NK-92 (cell line): ENCODE results near the gene FUBP3.

Experiments
- DNase-seq: peaks from one replicate; lab custom pipeline; 2025; ENCODE audit not compliant: unreplicated experiment; lab: John Stamatoyannopoulos, UW

The FUBP3 gene

GRCh38 chr9:130661451-130662098, 82.2 kb downstream of the FUBP3 start:
- DNase-seq = no peak

- no peak for DNase-seq
These were observed 83.0 kb downstream of the FUBP3 start for GRCh38 chr9:130662099-130662969.

- DNase-seq = no peak
These were observed 83.5 kb downstream of the FUBP3 start for GRCh38 chr9:130662970-130663257.

GRCh38 chr9:130663258-130663976, 84.0 kb downstream of the FUBP3 start:
- no peak for DNase-seq

GRCh38 chr9:130663977-130664250, 84.5 kb downstream of the FUBP3 start:
- DNase-seq = no peak

- DNase-seq = no peak
These were observed 85.1 kb downstream of the FUBP3 start, which contains the start of gene PRDM12 for GRCh38 chr9:130664251-130665028. TSS of gene PRDM12 (plus strand) at chr9:130664594. CDS start at chr9:130664654, 60 bp downstream.

GRCh38 chr9:130665029-130665430, 85.7 kb downstream of the FUBP3 start:
- no peak for DNase-seq

GRCh38 chr9:130665431-130666392, 86.3 kb downstream of the FUBP3 start:
- no peak for DNase-seq

- no peak for DNase-seq
These were observed 87.2 kb downstream of the FUBP3 start for GRCh38 chr9:130666393-130667119.

- no peak for DNase-seq
These were observed 87.7 kb downstream of the FUBP3 start for GRCh38 chr9:130667120-130667435.

- DNase-seq = no peak
These were observed 88.8 kb downstream of the FUBP3 start for GRCh38 chr9:130668196-130668595.

GRCh38 chr9:130668659-130669058, 89.3 kb downstream of the FUBP3 start:
- DNase-seq = no peak

- no peak for DNase-seq
These were observed 90.6 kb downstream of the FUBP3 start for GRCh38 chr9:130669965-130670364.

- DNase-seq = no peak
These were observed 91.3 kb downstream of the FUBP3 start for GRCh38 chr9:130670644-130671043.

GRCh38 chr9:130672466-130672865, 93.1 kb downstream of the FUBP3 start:
- DNase-seq = no peak

- DNase-seq = no peak
These were observed 93.7 kb downstream of the FUBP3 start for GRCh38 chr9:130672933-130673615.

GRCh38 chr9:130675396-130675795, 96.0 kb downstream of the FUBP3 start:
- DNase-seq = no peak

- no peak for DNase-seq
These were observed 97.9 kb downstream of the FUBP3 start for GRCh38 chr9:130677252-130677651.
